ENCODE results near the gene RBX1.

DNA sequence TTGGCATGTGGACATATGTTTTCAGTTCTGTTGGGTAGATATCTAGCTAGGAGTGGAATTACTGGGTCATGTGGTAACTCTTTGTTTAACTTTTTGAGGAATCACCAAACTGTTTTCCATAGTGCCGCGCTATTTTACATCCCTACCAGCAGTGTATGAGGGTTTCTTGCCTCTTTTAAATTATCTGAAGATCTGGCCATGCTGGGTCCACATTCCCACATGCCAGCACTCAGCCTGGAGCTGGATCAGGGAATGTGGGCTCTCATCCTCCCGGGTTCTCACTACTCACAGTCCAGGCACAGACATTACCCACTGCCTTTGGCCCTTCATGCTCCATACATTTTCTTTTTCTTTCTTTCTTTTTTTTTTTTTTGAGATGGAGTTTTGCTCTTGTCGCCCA is 44.6 kb downstream of the RBX1 start:
- TF ChIP-seq, protein P1, sequence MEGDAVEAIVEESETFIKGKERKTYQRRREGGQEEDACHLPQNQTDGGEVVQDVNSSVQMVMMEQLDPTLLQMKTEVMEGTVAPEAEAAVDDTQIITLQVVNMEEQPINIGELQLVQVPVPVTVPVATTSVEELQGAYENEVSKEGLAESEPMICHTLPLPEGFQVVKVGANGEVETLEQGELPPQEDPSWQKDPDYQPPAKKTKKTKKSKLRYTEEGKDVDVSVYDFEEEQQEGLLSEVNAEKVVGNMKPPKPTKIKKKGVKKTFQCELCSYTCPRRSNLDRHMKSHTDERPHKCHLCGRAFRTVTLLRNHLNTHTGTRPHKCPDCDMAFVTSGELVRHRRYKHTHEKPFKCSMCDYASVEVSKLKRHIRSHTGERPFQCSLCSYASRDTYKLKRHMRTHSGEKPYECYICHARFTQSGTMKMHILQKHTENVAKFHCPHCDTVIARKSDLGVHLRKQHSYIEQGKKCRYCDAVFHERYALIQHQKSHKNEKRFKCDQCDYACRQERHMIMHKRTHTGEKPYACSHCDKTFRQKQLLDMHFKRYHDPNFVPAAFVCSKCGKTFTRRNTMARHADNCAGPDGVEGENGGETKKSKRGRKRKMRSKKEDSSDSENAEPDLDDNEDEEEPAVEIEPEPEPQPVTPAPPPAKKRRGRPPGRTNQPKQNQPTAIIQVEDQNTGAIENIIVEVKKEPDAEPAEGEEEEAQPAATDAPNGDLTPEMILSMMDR (IDR thresholded peaks at IDR 0.05) = no peak
- TF ChIP-seq POLR2AphosphoS5 (IDR thresholded peaks at IDR 0.05; ENCODE audit: insufficient read depth in 1 of 2, low read depth in 1 of 2) (no peak), POLR2A (IDR thresholded peaks at IDR 0.05) (no peak)

Measured in vagina (tissue), 2 donors.